Osteocyte (in vitro differentiated cells): ENCODE measurements around the gene CMSS1. TPM values are rescaled to one million over a fixed set of nuclear protein-coding genes. Genes with fewer than 3 reads are reported as not detected.

Source experiments
- DNase-seq: peaks from one replicate; pipeline ENCODE4 v3.0.0; 2021; ENCODE audit warnings: mixed read lengths; ENCODE audit not compliant: unreplicated experiment; ENCODE audit errors: extremely low spot score
- H3K27ac Mint-ChIP-seq: one replicate; pipeline ENCODE4 v1.8.0; 2021; ENCODE audit warnings: mild to moderate bottlenecking, mixed read lengths; ENCODE audit not compliant: unreplicated experiment
- H3K27me3 Mint-ChIP-seq: one replicate; pipeline ENCODE4 v1.8.0; 2021; ENCODE audit warnings: mixed read lengths; ENCODE audit not compliant: unreplicated experiment
- H3K36me3 Mint-ChIP-seq: one replicate; pipeline ENCODE4 v1.8.0; 2021; ENCODE audit warnings: mixed read lengths; ENCODE audit not compliant: unreplicated experiment
- H3K4me1 Mint-ChIP-seq: one replicate; pipeline ENCODE4 v1.8.0; 2021; ENCODE audit warnings: mixed read lengths; ENCODE audit not compliant: unreplicated experiment
- H3K4me3 Mint-ChIP-seq: one replicate; pipeline ENCODE4 v1.8.0; 2021; ENCODE audit warnings: mild to moderate bottlenecking, moderate library complexity, mixed read lengths; ENCODE audit not compliant: unreplicated experiment
- H3K9me3 Mint-ChIP-seq: one replicate; pipeline ENCODE4 v1.8.0; 2021; ENCODE audit warnings: mixed read lengths; ENCODE audit not compliant: unreplicated experiment
- CTCF ChIP-seq: fragments of 200-600 bp; sonication (generic); IDR thresholded peaks from 2 replicates; pipeline ENCODE4 v1.5.0; 2021; ENCODE audit warnings: antibody characterized with exemption, mild to moderate bottlenecking, moderate library complexity
- total RNA-seq: library from RNA; stranded (reverse); gene quantifications from 2 replicates; pipeline ENCODE4 v1.2.1, GENCODE V29; 2021

The CMSS1 gene
- total RNA-seq, 1 donor from 2014 or later: 38.5 TPM

DNA sequence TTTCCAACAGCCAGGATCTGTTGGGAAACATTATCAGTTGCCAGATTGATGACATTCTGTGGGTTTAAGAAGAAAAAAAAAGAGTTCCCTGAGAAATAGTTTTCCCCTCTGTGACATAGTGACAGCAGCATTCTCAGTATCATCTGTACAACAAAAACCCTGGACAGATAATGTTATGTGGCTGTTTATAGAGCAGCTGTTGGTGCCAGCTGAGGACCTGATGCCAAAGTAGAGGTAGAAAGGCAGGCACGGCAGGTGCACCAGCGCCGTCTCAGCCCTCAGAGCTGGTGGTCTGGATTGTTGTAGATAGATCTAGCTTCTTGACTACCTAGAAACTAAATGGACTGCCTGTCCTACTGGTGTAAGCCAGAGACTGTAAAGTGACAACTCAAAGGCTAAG is 352.8 kb downstream of the CMSS1 start:
- Mint-ChIP-seq H3K27me3 (no peaks in the 10 kb centered on the region), H3K4me3 (no peak overlapping the region), H3K27ac (no peak overlapping the region), H3K4me1 (peaks cover 10% of the 10 kb centered on the region), H3K9me3 (no peaks in the 10 kb centered on the region), H3K36me3 (peaks cover 15% of the 10 kb centered on the region)
- no peak for DNase-seq
- no peak for TF ChIP-seq CTCF

- Mint-ChIP-seq H3K36me3 (peaks cover 17% of the 10 kb centered on the region), H3K27ac (no peak overlapping the region), H3K4me3 (no peak overlapping the region), H3K27me3 (no peaks in the 10 kb centered on the region), H3K9me3 (no peaks in the 10 kb centered on the region), H3K4me1 (peaks cover 10% of the 10 kb centered on the region)
- no peak for DNase-seq
- no peak for TF ChIP-seq CTCF
Measured at GRCh38 chr3:100171211-100171914, 353.7 kb downstream of the CMSS1 start.

DNA sequence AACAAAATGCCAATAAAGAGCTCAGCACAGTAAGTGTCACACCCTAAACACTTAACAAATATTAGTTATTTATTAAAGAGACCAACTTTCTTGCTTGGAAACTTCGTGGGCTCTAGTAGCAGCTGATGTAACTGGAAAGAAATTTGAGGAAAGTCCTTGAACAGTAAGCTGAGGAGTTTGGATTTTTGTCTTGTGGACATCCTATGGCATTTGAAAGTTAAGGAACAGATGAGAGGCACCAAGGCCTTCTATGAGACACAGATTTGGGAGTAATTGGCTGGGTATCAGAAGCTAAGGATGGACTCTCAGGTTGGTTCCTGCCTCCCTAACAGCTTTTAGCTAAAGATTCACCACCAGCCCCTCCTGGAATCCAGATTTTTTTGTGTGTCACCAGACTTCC is 356.3 kb downstream of the CMSS1 start:
- peaks cover 26% of the 10 kb centered on the region for H3K36me3 Mint-ChIP-seq
- H3K27me3 Mint-ChIP-seq: no peaks in the 10 kb centered on the region
- H3K9me3 Mint-ChIP-seq: peaks cover 6% of the 10 kb centered on the region
- no peak for DNase-seq
- H3K4me3 Mint-ChIP-seq: no peak overlapping the region
- no peak overlapping the region for H3K27ac Mint-ChIP-seq
- no peak for TF ChIP-seq CTCF
- peaks cover 7% of the 10 kb centered on the region for H3K4me1 Mint-ChIP-seq

GRCh38 chr3:100175637-100176280 is 358.1 kb downstream of the CMSS1 start:
- no peak for DNase-seq
- no peaks in the 10 kb centered on the region for H3K27me3 Mint-ChIP-seq

More at GRCh38 chr3:100175637-100176280, 358.1 kb downstream of the CMSS1 start:
- Mint-ChIP-seq H3K9me3 (peaks cover 16% of the 10 kb centered on the region), H3K4me1 (no peaks in the 10 kb centered on the region), H3K4me3 (no peak overlapping the region), H3K27ac (no peak overlapping the region), H3K36me3 (peaks cover 37% of the 10 kb centered on the region)
- TF ChIP-seq CTCF: no peak
